Jurkat, Clone E6-1 (cell line): ENCODE measurements around the gene UROC1.
A peak's percentile ranks its signal among the peaks of the same experiment; 100 is the strongest.

Experiments used
- DNase-seq: peaks from one replicate; pipeline ENCODE4 v3.0.0-alpha.2; 2011; ENCODE audit warnings: low read depth, low spot score
- H3K4me3 ChIP-seq: 2 replicates; pipeline ENCODE4 v1.5.1; 2011; ENCODE audit warnings: mild to moderate bottlenecking, low read length, control low read depth, moderate library complexity

Gene UROC1

GRCh38 chr3:126486360-126486847, 31.2 kb downstream of the UROC1 start:
- no peak overlapping the region for H3K4me3 ChIP-seq
- no peak for DNase-seq

- no peak overlapping the region for H3K4me3 ChIP-seq
- no peak for DNase-seq
These were observed 31.6 kb downstream of the UROC1 start for GRCh38 chr3:126485956-126486355.

- DNase-seq: no peak
- no peak overlapping the region for H3K4me3 ChIP-seq
These were observed 32.2 kb downstream of the UROC1 start for GRCh38 chr3:126485176-126485897.

- H3K4me3 ChIP-seq: no peak overlapping the region
- DNase-seq: no peak
These were observed 32.9 kb downstream of the UROC1 start for GRCh38 chr3:126484662-126485061.

- no peak overlapping the region for H3K4me3 ChIP-seq
- DNase-seq: no peak
These were observed 33.4 kb downstream of the UROC1 start for GRCh38 chr3:126484148-126484547.

GRCh38 chr3:126483321-126483761, 34.2 kb downstream of the UROC1 start:
- no peak for DNase-seq
- no peak overlapping the region for H3K4me3 ChIP-seq

GRCh38 chr3:126482503-126483255, 34.9 kb downstream of the UROC1 start:
- no peak for DNase-seq
- no peak overlapping the region for H3K4me3 ChIP-seq

GRCh38 chr3:126481808-126482502, 35.6 kb downstream of the UROC1 start:
- DNase-seq: no peak
- no peak overlapping the region for H3K4me3 ChIP-seq

DNA sequence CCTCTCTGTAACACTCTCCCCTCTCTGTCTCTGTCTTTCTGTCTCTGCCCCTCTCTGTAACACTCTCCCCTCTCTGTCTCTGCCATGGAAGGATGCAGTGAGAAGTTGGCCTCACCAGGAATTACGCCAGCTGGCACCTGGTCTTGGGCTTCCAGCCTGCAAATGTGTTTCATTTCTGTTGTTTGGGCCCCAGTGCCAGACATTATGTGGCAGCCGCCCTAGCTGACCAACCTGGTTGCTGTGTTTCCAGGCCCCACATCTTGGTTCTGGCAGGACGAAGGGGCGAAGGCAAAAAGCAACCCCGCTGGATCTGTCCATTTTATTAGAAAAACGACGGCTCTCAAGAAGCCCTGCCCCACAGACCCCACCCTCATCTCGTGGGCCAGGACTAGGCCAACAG, 36.7 kb downstream of the UROC1 start:
- DNase-seq: no peak

GRCh38 chr3:126480206-126480605, 37.4 kb downstream of the UROC1 start:
- no peak for DNase-seq
- no peak overlapping the region for H3K4me3 ChIP-seq

More for the DNA sequence above, 36.7 kb downstream of the UROC1 start:
- H3K4me3 ChIP-seq: no peak overlapping the region

GRCh38 chr3:126479642-126480041, 37.9 kb downstream of the UROC1 start:
- no peak for DNase-seq
- H3K4me3 ChIP-seq: no peak overlapping the region

GRCh38 chr3:126478581-126479310, 38.8 kb downstream of the UROC1 start:
- DNase-seq: no peak
- no peak overlapping the region for H3K4me3 ChIP-seq

DNA sequence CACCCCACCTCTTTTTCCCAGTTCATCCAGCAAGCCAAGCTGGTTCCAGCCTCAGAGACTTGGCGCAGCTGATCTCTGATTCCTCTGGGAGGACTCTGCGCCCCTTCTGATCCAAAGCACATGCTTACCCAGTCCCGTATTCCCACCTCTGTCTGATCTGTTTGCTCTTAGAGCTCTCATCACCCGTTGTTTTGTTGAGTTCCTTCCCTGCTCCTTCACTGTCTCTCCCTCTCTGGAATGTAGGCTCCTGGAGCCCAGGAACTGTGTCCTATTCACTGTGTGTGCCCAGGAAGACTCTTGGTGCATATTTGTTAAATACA, 40.6 kb downstream of the UROC1 start:
- no peak overlapping the region for H3K4me3 ChIP-seq
- DNase-seq: no peak

- peak; percentile 44 for DNase-seq
- peak overlapping the region; percentile 77 for H3K4me3 ChIP-seq
These were observed 41.2 kb downstream of the UROC1 start for GRCh38 chr3:126476166-126477060.

GRCh38 chr3:126475413-126476114, 42.0 kb downstream of the UROC1 start, which contains the start of gene ZXDC:
TSS of gene ZXDC (minus strand) at chr3:126475891. CDS start at chr3:126475865, 26 bp downstream.
- peak within 1 kb of the TSS; percentile 77 for H3K4me3 ChIP-seq

GRCh38 chr3:126474498-126475412, 42.8 kb downstream of the UROC1 start:
- peak overlapping the region; percentile 74 for H3K4me3 ChIP-seq
- DNase-seq: no peak

More at GRCh38 chr3:126475413-126476114, 42.0 kb downstream of the UROC1 start, which contains the start of gene ZXDC:
- DNase-seq: peak; percentile 83
